NCI-H1436 (cell line): ENCODE results near the gene SLC35F3.
"Not testable (repeated sequence)": the region's sequence is repeated elsewhere in the genome, so short reads cannot be mapped to it uniquely, and the experiment has no call there.

Source experiments
- DNase-seq: peaks from one replicate; lab custom pipeline; 2025; lab: John Stamatoyannopoulos, UW

The SLC35F3 gene

GRCh38 chr1:234199476-234200127 lies 295.1 kb downstream of the SLC35F3 start:
- DNase-seq = no peak

- no peak for DNase-seq
Observed at GRCh38 chr1:234200566-234200965, 296.1 kb downstream of the SLC35F3 start.

- DNase-seq = no peak
Observed at GRCh38 chr1:234201600-234201999, 297.1 kb downstream of the SLC35F3 start.

GRCh38 chr1:234205966-234206365 lies 301.5 kb downstream of the SLC35F3 start:
- DNase-seq = no peak

- no peak for DNase-seq
Observed at GRCh38 chr1:234206651-234207284, 302.3 kb downstream of the SLC35F3 start.

GRCh38 chr1:234208351-234208750 lies 303.9 kb downstream of the SLC35F3 start:
- DNase-seq = no peak

GRCh38 chr1:234208791-234209190 lies 304.3 kb downstream of the SLC35F3 start:
- DNase-seq = no peak

GRCh38 chr1:234210429-234210828 lies 306.0 kb downstream of the SLC35F3 start:
- not testable (repeated sequence) for DNase-seq

GRCh38 chr1:234211855-234212254 lies 307.4 kb downstream of the SLC35F3 start:
- DNase-seq = not testable (repeated sequence)

- peak; percentile 35 for DNase-seq
Observed at GRCh38 chr1:234212764-234213657, 308.5 kb downstream of the SLC35F3 start.

GRCh38 chr1:234213658-234214128 lies 309.2 kb downstream of the SLC35F3 start:
- DNase-seq = no peak

- DNase-seq = no peak
Observed at GRCh38 chr1:234214129-234214910, 309.8 kb downstream of the SLC35F3 start.

GRCh38 chr1:234214911-234215892 lies 310.7 kb downstream of the SLC35F3 start:
- DNase-seq = no peak

GRCh38 chr1:234216116-234216703 lies 311.7 kb downstream of the SLC35F3 start:
- DNase-seq = no peak

- no peak for DNase-seq
Observed at GRCh38 chr1:234217316-234217840, 312.9 kb downstream of the SLC35F3 start.

GRCh38 chr1:234218078-234218477 lies 313.6 kb downstream of the SLC35F3 start:
- no peak for DNase-seq

- DNase-seq = no peak
Observed at GRCh38 chr1:234219711-234220110, 315.2 kb downstream of the SLC35F3 start.

- no peak for DNase-seq
Observed at GRCh38 chr1:234221601-234222000, 317.1 kb downstream of the SLC35F3 start.

- DNase-seq = no peak
Observed at GRCh38 chr1:234222561-234223280, 318.2 kb downstream of the SLC35F3 start.
